OCI-LY3 (cell line): Measurements from ENCODE around the gene PGBD2.

Experiments used
- CTCF ChIP-seq: fragments of 200-600, 300-600 bp; sonication (generic); IDR thresholded peaks from 2 replicates; pipeline ENCODE4 v1.5.1; 2014; ENCODE audit warnings: antibody characterized with exemption, low read length, low read depth
- EZH2phosphoT487 ChIP-seq: fragments of 200-600 bp; shearing (Covaris generic); IDR thresholded peaks from 2 replicates; pipeline ENCODE4 v1.6.1; 2018; ENCODE audit warnings: antibody characterized with exemption, mixed run types, low read depth

GRCh38 chr1:248871837-248872401 is 34.1 kb upstream of the PGBD2 start:
- TF ChIP-seq CTCF (no peak), EZH2phosphoT487 (no peak)
